GM12875 (cell line): ENCODE results near the gene IRF3.

Experiments used
- H3K4me3 ChIP-seq: one replicate; pipeline ENCODE4 v1.5.1; 2011; ENCODE audit warnings: low read depth, low read length, control low read depth
- CTCF ChIP-seq: IDR thresholded peaks from 2 replicates; pipeline ENCODE4 v1.5.1; 2011; ENCODE audit warnings: low read depth, mild to moderate bottlenecking, control low read depth, inconsistent platforms, low read length, moderate library complexity, borderline replicate concordance; ENCODE audit not compliant: insufficient read depth

IRF3 gene

GRCh38 chr19:49681830-49682229 is 16.2 kb upstream of the IRF3 start:
- TF ChIP-seq CTCF, result no peak

GRCh38 chr19:49680421-49681351 is 15.0 kb upstream of the IRF3 start:
- TF ChIP-seq CTCF, result peak; percentile 100

More at GRCh38 chr19:49681830-49682229, 16.2 kb upstream of the IRF3 start:
- no peak overlapping the region for H3K4me3 ChIP-seq

GRCh38 chr19:49679771-49680413 is 14.2 kb upstream of the IRF3 start:
- TF ChIP-seq CTCF, result no peak
- H3K4me3 ChIP-seq, result peak overlapping the region; percentile 47

More at GRCh38 chr19:49680421-49681351, 15.0 kb upstream of the IRF3 start:
- peak overlapping the region; percentile 47 for H3K4me3 ChIP-seq

- H3K4me3 ChIP-seq, result peak overlapping the region; percentile 47
- no peak for TF ChIP-seq CTCF
These were observed 13.5 kb upstream of the IRF3 start for GRCh38 chr19:49678985-49679770.

- TF ChIP-seq CTCF, result peak; percentile 58; the same call in 1 of the 2 replicates
- peak overlapping the region; percentile 94 for H3K4me3 ChIP-seq
These were observed 12.4 kb upstream of the IRF3 start for GRCh38 chr19:49677901-49678674.

- H3K4me3 ChIP-seq, result peak within 1 kb of the TSS; percentile 94
- no peak for TF ChIP-seq CTCF
These were observed 11.7 kb upstream of the IRF3 start, which contains the start of gene PRMT1 for GRCh38 chr19:49677231-49677900. Gene PRMT1, plus strand, starts transcription at chr19:49677271. Its CDS starts 10 bp downstream, at chr19:49677281.
